Heart left ventricle (tissue), 13 donors: ENCODE data around the gene PRKN.
"Not testable (repeated sequence)": the region's sequence is repeated elsewhere in the genome, so short reads cannot be mapped to it uniquely, and the experiment has no call there.

ENCODE experiments used
- CTCF ChIP-seq, 12 donors: fragments of 200-600 bp; sonication (generic) in 4 of 12; IDR thresholded peaks; one replicate each; pipeline versions ENCODE4 v1.5.0 to v1.8.0; 2018 to 2022; ENCODE audit warnings: antibody characterized with exemption in 12 of 12, mild to moderate bottlenecking in 5 of 12
- POLR2A ChIP-seq, 2 donors: fragments of 450-650 bp; IDR thresholded peaks; one replicate each; pipeline ENCODE4 v1.6.1; 2017; ENCODE audit warnings: antibody characterized with exemption in 2 of 2, mild to moderate bottlenecking in 2 of 2, moderate library complexity in 2 of 2
- donor health status: ischemic (EF 13 %, LVEDD 7.1; RV severe dilation, severe dysfunction).
- donor health status: DM: no; HTN: yes; CAD: no.
- donor health status: DM: no; HTN: no; CAD: no.
- donor health status: ischemic (EF 25% LVEDD 6.9; RV normal size, moderate dysfunction).
- donor health status: ischemic (EF 25% LVEDD 5.7; RV mildly dilated, moderate dysfunction).
- donor health status: ischemic (EF 35%, LVEDD 5.7; RV mildly dilated, moderate dysfunction).
- donor health status: nonischemic (EF 11% LVEDD 7.7; RV severe dilation, severe dysfunction).
- donor health status: DM: yes; HTN: yes; CAD: no.
- donor health status: PGD.
- donor health status: ischemic (EF 29% LVEDD 5.4; RV normal size, mild dysfunction).
- donor health status: nonischemic (EF 23%, LVEDD 6.1; RV moderate dilation, normal function).

DNA sequence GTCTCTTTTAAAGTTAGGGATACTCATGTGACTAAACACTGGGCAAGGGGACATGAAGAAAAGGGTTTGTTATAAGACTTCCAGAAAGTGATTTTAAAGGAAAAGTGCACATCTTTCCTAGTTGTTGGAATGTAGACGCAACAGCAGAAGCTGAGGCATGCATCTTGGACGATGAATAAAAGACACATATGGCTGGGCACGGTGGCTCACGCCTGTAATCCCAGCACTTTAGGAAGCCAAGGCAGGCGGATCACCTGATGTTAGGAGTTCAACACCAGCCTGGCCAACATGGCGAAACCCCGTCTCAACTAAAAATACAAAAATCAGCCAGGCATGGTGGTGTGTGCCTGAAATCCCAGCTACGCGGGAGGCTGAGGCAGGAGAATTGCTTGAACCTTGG, 905.4 kb downstream of the PRKN start:
- TF ChIP-seq POLR2A, CTCF (IDR thresholded peaks at IDR 0.05): not testable (repeated sequence)
